GM12891 (cell line): ENCODE measurements around the gene FBXL13.

ENCODE experiments used
- PAX5 ChIP-seq: IDR thresholded peaks from 2 replicates; pipeline ENCODE4 v1.6.1; 2011; ENCODE audit warnings: low read length, moderate library complexity, mild to moderate bottlenecking; ENCODE audit not compliant: insufficient read depth, severe bottlenecking
- POLR2A ChIP-seq: IDR thresholded peaks from 2 replicates; pipeline ENCODE4 v1.6.1; 2011; ENCODE audit warnings: low read depth, low read length, control low read depth
- POLR2AphosphoS5 ChIP-seq: IDR thresholded peaks from 2 replicates; pipeline ENCODE4 v1.6.1; 2011; ENCODE audit warnings: low read depth, low read length, control low read depth
- TAF1 ChIP-seq: IDR thresholded peaks from 2 replicates; pipeline ENCODE4 v1.6.1; 2011; ENCODE audit warnings: low read depth, low read length, control low read depth

DNA sequence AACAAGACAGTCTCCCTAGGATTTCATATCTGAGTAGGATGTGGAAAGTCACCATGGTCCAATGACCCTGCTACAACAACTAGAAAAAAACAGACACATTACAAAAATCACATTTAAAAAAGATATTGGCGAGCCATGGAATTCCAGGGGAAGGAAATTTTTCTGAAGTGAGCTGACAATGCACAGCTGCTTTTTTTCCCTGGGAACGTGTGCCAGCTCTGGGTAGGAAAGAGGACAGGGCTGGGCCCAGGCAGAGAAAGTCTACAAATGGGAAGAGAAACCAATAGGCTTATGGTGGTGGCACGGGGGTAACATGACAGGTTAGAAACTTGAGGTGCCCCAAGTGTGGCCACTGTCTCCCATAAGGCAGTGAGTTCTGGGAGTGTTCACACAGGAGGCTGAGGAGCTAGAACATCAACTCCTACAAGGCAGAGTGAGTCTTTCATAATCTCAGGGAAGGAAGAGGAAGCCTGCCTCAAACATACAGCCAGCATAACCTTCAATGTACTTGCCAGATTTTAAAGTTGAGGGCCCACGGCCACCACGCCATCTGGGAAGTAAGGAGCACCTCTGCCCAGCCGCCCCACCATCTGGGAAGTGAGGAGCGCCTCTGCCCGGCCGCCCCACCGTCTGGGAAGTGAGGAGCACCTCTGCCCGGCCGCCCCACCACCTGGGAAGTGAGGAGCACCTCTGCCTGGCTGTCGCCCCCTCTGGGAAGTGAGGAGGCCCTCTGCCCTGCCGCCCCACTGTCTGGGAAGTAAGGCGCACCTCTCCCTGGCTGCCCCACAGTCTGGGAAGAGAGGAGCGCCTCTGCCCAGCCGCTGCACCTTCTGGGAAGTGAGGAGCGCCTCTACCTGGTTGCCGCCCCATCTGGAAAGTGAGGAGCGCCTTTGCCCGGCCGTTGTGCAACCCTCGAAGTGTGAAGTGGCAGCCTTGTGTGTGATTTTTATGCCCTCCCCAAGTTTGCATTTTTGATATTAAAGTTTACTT lies 5.9 kb downstream of the FBXL13 start:
- TF ChIP-seq TAF1 = no peak
- TF ChIP-seq POLR2AphosphoS5 = no peak
- TF ChIP-seq POLR2A = no peak
- no peak for TF ChIP-seq PAX5
